ENCODE measurements around the gene KRAS.

The KRAS gene

DNA sequence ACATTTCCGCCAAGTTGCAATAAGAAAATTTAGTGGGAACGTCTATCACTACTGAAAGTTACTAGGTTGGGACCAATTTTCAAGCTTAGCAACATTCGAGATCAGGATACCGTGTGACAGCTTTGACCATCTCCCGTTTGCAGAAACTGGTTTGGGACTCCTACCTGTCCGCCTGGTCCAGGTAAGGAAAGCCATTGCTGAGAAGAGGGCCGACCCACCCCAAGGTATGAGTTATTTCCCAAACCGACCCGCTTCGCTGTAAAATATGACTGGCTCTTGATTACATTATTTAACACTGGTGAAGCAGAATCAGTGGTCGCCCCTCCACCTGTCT lies 56.0 kb downstream of the KRAS start:
- DNase-seq (ENCODE audit: low read depth), result no peak

- no peak for DNase-seq (ENCODE audit: low read depth)
These were observed 56.5 kb downstream of the KRAS start for GRCh38 chr12:25194214-25194613.

DNA sequence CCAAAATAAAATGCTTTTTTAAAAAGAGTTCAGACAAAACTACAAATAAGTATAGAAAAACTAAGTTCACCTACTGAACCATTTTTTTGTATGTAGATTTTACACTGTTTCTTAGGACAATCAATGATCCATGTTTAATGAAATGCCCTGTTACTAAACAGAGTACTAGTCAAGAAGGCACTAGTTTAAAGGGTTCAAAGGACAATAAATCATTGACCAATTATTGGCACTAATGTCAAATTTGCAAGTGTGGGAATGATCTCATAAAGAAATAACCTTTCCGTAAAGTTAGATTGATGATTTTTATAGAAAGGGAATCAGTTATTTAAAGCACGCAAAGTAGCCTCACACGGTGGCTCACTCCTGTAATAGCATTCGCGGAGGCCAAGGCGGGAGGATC lies 59.9 kb downstream of the KRAS start:
- no peak for DNase-seq (ENCODE audit: low read depth)

GRCh38 chr12:25189656-25190055 lies 61.1 kb downstream of the KRAS start:
- no peak for DNase-seq (ENCODE audit: low read depth)

- no peak for DNase-seq (ENCODE audit: low read depth)
These were observed 62.9 kb downstream of the KRAS start for GRCh38 chr12:25187781-25188180.

DNA sequence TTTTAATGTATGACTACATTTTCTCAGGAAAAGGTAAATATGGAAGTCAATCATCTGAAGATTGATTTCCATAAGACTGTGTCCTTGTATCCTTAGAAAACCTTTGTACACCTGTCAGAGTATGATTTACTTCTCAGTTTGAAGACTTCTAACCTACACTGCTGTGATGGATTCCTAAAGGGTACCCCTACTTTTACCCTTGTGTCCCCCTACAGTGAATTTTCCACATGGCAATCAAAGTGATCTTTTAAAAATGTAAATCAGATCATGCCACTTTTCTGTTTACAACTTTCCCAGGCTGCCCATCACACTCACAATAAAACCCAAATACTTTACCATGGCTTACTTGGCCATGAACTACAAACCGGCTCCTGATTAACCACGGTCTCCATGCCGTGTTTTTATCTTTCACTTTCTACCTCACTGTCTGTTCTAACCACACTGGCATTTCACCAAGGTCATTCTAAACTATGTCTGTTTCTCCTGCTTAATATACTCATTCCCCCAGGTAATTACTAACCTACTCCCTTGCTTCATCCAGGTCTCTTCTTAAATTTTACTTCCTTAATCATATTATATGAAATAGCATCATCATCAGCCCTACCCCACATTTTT lies 63.8 kb downstream of the KRAS start:
- DNase-seq (ENCODE audit: low read depth), result no peak

DNA sequence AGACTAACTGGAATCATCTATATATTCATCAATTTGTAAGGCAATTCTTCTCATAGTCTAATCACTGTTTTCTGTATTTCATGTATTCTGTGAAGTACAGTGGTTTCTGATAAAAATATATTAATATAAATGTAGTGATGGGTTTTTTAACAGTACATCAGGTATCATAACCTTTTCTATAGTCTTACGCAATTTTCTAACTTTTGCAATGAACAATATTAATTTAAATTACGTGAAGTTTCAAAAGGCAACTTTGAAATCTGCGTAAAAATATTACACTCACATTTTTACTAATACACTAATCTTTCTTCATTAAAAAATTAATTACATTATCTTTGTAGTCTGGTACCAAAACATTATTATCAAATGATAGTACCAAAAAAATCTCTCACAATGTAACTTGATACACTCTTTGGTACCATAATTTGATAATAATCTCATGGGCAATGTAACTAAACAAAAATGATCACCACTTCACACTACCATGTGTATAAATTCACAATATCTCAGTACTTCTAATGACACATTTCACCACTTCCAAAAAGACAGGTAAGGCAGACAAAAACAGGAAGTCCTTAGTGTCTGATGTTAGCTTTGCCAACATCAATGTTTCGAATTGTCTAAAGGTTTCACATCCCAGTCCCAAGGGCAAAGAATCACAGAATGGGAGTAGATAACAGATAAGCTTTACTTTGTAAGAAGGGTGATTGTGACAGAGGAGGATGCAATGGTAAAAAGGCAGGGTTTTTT lies 64.5 kb downstream of the KRAS start:
- DNase-seq (ENCODE audit: low read depth), result no peak

DNA sequence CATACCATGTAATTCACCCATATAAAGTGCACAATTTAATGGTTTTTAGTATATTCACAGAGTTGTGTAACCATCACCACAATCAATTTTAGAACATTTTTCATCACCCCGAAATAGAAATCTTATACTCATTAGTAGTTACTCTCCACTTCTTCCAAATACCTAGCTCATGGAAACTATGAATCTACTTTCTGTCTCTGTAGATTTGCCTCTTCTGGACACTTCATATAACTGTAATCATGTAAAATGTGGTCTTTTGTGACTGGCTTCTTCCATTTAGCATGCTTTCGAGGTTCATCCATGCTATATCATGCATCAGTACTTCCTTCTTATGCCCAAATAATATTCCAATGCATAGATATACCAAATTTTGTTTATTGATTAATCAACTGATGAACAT lies 66.6 kb downstream of the KRAS start:
- no peak for DNase-seq (ENCODE audit: low read depth)

DNA sequence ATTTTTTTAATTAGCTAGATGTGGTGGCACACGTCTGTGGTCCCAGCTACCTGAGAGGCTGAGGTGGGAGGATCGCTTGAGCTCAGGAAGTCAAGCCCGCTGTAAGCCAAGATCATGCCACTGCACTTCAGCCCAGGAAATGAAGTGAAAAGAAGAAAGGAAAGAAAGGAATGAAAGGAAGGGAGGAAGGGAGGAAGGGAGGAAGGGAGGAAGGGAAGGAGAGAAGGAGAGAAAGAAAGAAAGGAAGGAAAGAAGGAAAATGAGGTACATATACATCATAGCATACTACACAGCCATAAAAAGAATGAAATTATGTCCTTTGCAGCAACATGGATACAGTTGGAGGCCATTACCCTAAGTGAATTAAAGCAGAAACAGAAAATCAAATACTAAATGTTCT lies 68.0 kb downstream of the KRAS start:
- DNase-seq (ENCODE audit: low read depth), result no peak

DNA sequence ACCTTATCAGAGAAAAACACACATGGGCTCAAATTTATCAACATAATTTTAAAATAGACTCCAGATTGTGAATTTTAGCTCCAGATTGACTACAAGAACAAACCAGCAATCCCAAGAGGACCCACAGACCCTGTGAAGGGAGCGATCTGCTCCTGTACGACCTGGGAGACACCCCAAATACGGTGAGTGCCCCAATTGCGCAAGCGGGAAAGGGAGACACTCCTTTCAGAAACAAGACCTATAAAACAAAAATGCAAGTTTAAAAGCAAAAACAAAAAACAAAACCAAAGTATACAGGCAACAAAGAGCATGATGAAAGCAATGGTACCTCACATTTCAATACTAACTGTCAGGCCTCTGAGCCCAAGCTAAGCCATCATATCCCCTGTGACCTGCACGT lies 87.9 kb downstream of the KRAS start:
- DNase-seq (ENCODE audit: low read depth), result no peak

DNA sequence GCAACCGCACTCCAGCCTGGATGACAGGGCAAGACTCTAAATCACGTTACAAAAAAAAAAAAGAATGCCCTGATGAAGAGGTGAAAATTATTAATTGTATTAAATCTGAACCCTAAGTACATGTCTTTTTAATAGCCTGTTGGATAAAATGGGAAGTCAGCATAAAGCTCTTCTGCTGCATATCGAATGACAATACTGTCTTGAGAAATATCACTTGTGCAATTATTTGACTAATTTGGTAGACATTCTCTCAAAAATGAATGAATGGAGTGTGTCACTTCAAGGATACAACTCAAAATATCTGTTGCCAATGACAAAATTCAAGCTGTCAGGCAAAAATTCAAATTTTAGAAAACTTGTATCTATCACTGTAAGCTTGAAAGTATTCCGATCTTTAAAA lies 94.7 kb downstream of the KRAS start:
- no peak for DNase-seq (ENCODE audit: low read depth)

GRCh38 chr12:25155022-25155576 lies 95.6 kb downstream of the KRAS start:
- no peak for DNase-seq (ENCODE audit: low read depth)

Measured in activated T-helper 1 cell treated with Interleukin-2 at 50 U/mL for 16 hours (primary cell).